HG03565 (cell line): ENCODE results near the gene RAMP3.

ENCODE experiments used
- ATAC-seq: cut with Tn5 transposase; IDR thresholded peaks from one replicate; pipeline ENCODE4 v1.9.1; 2021; ENCODE audit warnings: mild to moderate bottlenecking, moderate library complexity; ENCODE audit not compliant: unreplicated experiment

RAMP3 gene

DNA sequence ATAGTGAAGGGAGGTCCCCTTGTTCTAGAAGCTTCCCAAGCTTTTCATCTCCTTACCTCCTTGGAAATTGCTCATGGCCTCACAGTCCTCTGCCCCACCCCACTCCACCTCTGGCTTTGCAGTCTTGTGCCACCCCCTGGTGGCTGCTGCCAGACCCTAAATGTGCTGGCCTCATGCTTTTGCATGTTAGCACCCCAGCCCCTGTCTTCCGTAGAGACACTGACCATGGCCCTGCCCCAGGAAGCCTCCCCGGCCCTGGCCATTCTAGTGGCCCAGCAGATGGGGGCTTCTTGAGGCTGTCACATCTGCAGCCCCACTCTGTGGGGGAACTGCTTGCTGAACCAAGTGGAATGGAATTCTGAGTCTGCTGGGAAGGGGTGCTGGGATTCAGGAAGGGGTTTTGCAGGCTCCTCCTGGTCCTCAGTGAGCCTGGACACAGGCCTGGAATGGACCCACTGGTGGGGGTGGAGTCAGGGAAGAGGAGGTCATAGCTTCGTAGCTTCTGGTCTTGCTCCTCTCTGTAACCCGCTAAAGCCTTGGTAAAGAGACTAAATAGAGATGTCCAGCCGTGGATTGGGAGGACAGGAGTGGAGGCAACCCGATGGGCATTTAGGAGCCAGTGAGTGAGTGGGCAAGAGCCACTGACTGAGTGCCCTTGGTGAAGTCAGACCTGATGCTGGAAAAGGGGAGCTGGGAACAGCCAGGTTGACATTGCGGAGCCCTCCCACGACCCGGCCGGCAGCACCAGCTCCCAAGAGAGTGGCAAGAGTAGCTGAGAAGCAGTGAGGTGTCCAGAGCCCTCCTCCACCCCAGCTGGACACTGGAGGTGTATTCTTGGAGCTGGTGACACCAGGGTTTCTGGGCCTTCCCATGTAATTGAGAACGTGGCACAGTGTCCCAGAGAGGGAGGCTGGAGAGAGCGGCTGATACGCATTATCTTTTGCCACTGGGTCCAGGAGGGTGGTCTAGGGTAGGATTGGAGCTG is 20.9 kb downstream of the RAMP3 start:
- no peak for ATAC-seq

- no peak for ATAC-seq
Observed at GRCh38 chr7:45179666-45180065, 22.1 kb downstream of the RAMP3 start.

DNA sequence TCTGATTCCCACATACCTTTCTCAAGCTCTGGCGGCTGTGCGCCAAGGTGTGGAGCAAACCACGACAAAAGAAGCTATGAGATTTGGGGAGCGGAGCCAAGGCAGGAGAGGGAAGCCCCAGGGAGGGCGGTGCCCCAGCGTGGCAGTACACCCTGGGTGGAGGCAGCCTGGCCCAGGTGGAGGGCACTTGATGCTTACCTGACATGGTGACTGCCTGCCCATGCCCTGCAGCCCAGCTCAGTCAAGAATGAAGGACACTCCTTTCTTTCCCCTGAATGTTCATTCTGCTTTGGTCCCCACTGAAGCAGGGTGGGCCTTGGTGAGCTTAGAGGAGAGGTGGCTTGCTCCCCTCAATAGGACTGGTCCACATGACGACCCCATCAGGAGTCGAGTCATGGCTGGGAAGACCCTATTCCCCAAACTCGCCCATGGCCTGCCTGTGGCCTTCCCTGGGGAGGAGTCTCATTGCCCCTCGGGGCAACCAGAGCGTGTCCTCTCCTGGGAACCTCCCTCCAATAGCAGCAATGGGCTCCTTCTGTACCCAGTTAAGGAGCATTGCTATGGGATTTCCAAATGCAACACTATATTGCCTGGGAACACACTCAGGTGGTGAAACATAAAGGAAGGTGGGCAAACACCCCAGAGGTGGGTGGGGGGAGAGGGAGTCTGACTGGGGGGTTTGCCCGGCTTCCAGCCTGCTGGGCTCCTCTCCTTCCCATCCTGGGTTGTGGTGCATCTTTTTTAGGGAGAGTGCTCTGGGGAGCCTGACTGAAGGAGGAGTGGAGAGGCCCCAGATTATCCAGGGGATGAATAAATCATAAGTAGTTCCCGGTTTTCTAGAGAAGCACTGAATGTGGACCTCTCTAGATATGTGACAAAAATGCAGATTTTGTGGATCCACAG is 22.7 kb downstream of the RAMP3 start:
- ATAC-seq: no peak

GRCh38 chr7:45181286-45181960 is 23.8 kb downstream of the RAMP3 start:
- ATAC-seq: no peak

DNA sequence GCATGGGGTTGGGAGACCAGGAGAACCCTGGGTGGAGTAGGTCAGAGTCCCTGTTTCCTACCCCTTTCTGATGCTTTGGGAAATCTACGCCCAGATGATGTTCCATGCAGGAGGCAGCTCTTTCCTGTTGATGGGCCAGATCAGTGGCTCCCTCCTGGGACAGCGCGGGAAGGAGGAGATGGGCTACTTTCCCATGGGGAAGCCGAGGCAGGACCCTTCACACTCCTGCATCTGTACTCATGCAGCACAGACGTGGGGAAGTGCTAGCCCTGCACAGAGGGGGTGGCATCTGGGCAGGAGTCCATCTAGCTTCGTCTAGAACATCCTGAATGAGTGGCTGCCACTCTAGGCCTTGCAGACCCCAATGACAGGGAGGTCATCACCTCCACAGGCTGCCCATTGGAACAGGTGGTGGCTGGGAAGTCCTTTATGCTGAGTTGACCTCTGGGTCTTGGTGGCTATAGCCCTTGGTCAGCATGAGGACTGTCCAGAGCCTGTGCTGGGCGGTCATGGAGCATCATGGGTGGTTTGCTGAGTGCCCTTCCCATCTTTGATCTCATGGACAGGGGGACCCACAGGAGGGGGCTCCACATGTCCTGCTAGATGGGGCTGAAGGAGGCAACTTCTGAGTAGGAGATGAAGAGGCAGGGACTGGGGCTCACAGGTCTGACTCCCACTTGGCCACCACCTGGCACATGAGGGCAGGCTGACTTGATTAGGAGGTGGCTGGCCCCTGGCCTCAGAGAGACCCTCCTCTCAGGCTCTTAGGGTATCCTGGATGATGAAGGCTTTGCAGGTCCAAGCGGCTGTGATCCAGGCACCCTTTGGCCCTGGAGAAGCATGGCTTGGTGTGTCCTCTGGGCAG is 24.6 kb downstream of the RAMP3 start:
- no peak for ATAC-seq

DNA sequence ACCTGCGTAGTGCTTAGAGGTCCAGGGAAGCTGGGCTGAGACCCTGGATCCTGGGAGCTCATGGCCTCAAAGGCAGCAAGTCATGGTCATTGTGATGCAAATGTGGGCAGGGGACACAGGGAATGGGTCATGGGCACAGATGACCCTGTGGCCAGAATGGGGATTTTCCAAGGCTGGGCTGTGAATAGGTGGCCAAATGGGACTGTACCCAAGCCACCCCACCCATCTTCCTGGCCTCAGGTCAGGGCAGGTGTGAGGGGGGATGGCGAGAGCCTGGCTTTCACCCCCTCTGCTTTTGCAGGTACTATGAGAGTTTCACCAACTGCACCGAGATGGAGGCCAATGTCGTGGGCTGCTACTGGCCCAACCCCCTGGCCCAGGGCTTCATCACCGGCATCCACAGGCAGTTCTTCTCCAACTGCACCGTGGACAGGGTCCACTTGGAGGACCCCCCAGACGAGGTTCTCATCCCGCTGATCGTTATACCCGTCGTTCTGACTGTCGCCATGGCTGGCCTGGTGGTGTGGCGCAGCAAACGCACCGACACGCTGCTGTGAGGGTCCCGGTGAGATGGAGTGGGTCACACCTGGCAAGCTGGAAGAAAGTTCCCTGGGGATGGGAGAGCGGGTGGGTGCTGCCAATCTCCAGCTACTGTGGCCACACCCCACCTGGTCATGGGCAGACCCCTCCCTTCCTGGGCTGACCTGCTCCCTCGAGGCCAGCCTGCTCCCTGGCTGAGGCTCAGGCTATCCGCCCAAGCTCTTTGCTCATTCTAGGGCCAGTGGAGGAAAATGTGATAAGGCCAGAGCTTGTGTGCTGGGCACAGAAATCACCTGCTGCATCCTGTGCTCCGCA is 25.5 kb downstream of the RAMP3 start:
- no peak for ATAC-seq

- no peak for ATAC-seq
Observed at GRCh38 chr7:45183711-45184210, 26.2 kb downstream of the RAMP3 start.

DNA sequence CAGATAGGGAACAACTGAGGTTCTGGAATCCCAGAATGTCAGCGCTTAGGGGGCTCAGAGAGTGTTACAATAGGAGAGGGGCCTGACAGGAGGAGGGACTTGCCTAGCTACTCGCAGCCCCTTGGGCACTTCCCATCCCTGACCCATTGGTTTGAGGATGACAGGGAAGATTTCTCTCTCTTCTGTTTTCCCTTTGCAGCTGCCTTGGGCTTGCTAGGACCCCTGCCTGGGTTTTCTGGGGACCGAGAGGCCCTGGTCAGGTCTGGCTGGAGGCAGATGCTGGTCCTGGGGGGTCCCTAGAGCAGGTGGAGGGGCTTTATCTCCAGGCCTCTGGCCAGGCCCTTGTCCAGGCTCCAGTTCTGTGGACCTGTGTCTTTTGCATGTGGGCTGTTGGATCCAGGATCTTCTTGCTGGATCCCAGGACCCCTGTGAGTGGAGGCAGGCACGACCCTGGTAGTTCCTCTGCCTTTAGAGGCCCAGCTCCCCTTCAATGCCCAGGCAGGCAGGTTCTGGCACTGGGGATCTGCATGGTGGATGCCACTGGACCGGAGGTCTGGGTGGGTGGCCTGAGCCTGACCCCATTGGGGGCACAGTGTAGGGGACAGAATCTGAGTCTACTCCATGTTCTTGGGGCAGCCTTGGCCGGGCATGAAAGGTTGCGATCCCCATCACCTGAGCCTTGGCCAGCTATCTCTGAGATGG is 26.9 kb downstream of the RAMP3 start:
- ATAC-seq: no peak

DNA sequence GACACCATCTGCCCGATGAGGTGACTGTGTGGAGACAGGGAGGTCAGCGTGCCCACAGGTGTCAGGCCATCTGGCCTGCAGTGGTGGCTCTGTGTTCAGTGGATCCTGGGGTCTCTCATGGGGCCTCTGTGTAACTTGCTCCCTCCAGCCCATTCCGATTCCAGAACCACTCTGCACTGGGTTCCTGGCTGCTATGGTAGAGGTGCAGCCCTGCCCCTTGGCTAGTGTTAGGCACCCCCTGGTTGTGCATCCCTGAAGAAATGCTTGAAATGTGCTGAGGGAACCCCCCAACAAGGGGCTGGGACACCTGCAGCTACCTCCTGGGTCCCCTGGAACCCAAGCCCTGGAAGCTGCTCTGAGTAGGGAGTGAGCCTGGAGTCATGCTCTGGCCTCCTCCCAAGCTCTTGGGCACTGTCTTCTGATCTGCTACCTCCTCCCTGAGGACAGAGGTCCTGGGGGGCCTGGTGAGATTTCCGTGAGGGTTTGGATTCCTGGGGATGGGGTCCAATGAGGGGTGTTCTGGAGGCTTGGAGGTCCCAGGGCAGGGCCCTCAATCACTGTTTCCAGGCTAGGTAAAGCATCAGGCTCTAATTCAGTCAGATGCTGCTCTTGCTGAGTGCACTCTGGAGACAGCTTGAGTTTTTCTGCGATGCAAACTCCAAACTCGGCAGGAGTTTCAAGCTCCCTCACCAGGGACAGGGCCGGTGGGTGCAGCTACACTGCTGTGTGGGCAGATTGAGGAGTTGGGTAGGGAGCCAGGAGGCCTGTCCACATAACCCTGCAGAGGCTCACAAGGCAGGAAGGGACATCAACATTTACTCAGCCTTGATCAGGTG is 27.7 kb downstream of the RAMP3 start:
- no peak for ATAC-seq

GRCh38 chr7:45185864-45186250 is 28.3 kb downstream of the RAMP3 start:
- no peak for ATAC-seq

GRCh38 chr7:45186261-45186813 is 28.7 kb downstream of the RAMP3 start:
- no peak for ATAC-seq

DNA sequence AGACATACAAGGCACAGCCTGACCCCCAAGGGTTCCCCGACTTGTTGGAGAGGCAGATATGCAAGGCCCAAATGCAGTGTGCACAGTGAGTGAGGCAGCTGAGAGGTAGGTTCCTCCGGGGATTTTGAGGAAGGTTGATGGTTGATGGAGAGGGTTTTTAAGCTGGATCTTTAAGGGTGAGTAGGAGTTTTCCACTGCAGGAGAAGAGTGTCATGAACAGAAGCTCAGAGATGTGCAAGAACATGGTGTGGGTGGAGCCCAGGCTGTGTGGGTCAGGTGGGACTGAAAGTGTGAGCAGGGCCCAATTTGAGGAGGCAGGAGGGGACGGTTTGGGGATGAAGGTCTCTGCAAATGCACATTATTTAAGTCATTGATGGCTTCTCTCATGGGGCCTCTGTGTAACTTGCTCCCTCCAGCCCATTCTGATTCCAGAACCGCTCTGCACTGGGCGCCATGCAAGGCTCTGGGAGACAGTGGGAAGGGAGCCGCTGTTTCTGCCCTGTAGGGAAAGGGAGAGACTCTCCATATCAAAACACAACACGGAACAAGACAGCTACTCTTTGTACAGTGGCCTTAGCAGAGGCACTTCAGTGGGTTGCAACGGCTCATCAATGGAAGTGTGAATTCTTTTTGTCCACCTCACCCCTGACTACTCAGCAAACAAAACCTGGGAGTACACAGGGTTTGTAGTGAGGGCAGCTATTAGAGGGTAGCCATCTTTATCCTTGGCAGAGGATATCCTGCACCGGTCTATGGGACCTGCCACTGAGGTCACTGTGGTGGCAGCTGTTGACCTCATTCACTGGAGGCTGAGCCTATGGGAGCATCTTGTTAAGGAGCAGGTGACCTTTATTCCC is 29.7 kb downstream of the RAMP3 start:
- ATAC-seq: no peak

DNA sequence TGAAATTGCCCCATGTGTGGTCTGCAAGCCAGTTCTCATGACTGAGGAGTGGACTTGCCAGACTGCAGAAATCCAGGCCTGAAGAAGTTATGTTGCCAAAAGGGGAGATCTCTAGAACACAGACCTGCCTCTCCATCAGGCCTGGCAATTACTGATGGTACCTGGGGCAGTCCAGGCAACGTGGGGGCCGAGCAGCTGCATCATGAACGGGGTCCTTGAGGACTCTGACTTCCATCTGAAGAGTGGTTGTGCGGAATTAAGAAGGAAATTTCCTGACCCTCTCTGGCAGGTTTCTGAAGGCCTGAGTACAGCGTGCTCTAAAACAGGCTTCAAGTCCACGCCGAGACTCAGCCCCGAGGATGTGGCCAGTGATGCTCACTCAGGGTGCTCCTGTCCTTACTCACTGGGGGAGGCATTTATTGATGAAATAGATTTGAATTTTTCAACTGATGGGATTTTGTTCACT is 30.4 kb downstream of the RAMP3 start:
- no peak for ATAC-seq

GRCh38 chr7:45188736-45189135 is 31.1 kb downstream of the RAMP3 start:
- no peak for ATAC-seq

DNA sequence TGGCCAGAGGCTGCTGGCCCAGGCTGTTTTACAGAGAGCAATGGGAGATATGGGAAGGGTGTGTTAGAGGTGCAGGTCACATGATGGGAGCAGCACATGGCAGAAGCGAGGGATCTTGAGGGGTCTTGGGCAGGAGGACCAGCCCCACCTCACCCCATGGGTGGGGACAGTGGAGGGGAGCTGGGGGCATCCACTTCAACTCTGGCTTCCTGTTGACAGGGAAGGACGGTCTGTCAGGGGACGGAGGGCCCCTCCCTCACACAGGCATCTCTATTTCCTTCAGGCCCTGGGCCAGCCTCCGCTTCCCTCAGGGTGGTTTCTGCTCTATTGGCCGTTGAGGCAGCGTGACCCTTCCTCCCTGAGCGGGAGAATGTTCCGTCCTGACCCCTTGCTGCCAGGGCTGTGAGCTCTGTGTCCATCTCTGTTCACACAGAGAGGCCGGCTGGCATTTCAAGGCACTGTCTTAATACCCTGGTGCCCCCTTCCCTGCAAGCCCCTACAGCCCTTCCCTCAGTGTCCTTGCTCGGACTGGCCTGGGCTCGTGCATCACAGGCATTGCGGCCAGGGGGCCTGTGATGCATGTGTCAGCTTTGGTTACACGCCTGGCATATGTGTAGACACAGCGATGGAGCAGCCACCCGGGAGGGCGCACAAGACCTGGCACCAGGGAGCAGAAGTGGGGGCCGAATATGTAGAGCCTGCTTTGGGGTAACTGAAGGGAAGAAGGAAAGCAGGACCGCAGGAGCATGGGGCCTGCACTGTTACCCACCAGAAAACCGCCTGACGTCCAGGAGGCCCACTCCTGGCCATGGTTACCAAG is 31.8 kb downstream of the RAMP3 start:
- no peak for ATAC-seq
